ENCODE measurements around the gene ZNF521.

The ZNF521 gene

GRCh38 chr18:25175558-25176517 lies 176.1 kb downstream of the ZNF521 start:
- in situ Hi-C loops (cut with MboI; ENCODE audit: low sequenced_read_pairs) = no loop called here

- in situ Hi-C loops (cut with MboI; ENCODE audit: low sequenced_read_pairs) = no loop called here
Measured at GRCh38 chr18:25174324-25174723, 177.6 kb downstream of the ZNF521 start.

- in situ Hi-C loops (cut with MboI; ENCODE audit: low sequenced_read_pairs) = no loop called here
Measured at GRCh38 chr18:25171334-25171733, 180.6 kb downstream of the ZNF521 start.

GRCh38 chr18:25170402-25170801 lies 181.6 kb downstream of the ZNF521 start:
- in situ Hi-C loops (cut with MboI; ENCODE audit: low sequenced_read_pairs) = no loop called here

GRCh38 chr18:25169701-25170100 lies 182.3 kb downstream of the ZNF521 start:
- in situ Hi-C loops (cut with MboI; ENCODE audit: low sequenced_read_pairs) = no loop called here

GRCh38 chr18:25167612-25168410 lies 184.2 kb downstream of the ZNF521 start:
- in situ Hi-C loops (cut with MboI; ENCODE audit: low sequenced_read_pairs) = no loop called here

GRCh38 chr18:25166113-25166512 lies 185.9 kb downstream of the ZNF521 start:
- in situ Hi-C loops (cut with MboI; ENCODE audit: low sequenced_read_pairs) = no loop called here

GRCh38 chr18:25164848-25165811 lies 186.8 kb downstream of the ZNF521 start:
- in situ Hi-C loops (cut with MboI; ENCODE audit: low sequenced_read_pairs) = no loop called here

GRCh38 chr18:25164211-25164847 lies 187.6 kb downstream of the ZNF521 start:
- in situ Hi-C loops (cut with MboI; ENCODE audit: low sequenced_read_pairs) = no loop called here

GRCh38 chr18:25153426-25153825 lies 198.5 kb downstream of the ZNF521 start:
- in situ Hi-C loops (cut with MboI; ENCODE audit: low sequenced_read_pairs) = no loop called here

GRCh38 chr18:25147877-25148488 lies 204.0 kb downstream of the ZNF521 start:
- in situ Hi-C loops (cut with MboI; ENCODE audit: low sequenced_read_pairs) = no loop called here

GRCh38 chr18:25146512-25146910 lies 205.5 kb downstream of the ZNF521 start:
- in situ Hi-C loops (cut with MboI; ENCODE audit: low sequenced_read_pairs) = no loop called here

- in situ Hi-C loops (cut with MboI; ENCODE audit: low sequenced_read_pairs) = no loop called here
Measured at GRCh38 chr18:25145731-25146511, 206.0 kb downstream of the ZNF521 start.

GRCh38 chr18:25144820-25145219 lies 207.1 kb downstream of the ZNF521 start:
- in situ Hi-C loops (cut with MboI; ENCODE audit: low sequenced_read_pairs) = no loop called here

GRCh38 chr18:25141886-25142285 lies 210.1 kb downstream of the ZNF521 start:
- in situ Hi-C loops (cut with MboI; ENCODE audit: low sequenced_read_pairs) = no loop called here

GRCh38 chr18:25141399-25141798 lies 210.6 kb downstream of the ZNF521 start:
- in situ Hi-C loops (cut with MboI; ENCODE audit: low sequenced_read_pairs) = no loop called here

GRCh38 chr18:25140962-25141308 lies 211.0 kb downstream of the ZNF521 start:
- in situ Hi-C loops (cut with MboI; ENCODE audit: low sequenced_read_pairs) = no loop called here

GRCh38 chr18:25140124-25140961 lies 211.6 kb downstream of the ZNF521 start:
- in situ Hi-C loops (cut with MboI; ENCODE audit: low sequenced_read_pairs) = no loop called here

All from HL-60/S4 treated with phorbol 12-myristate 13-acetate at 8.2 ng/mL for 4 days and 3 days (cell line).